BE2C (cell line): ENCODE results near the gene NINJ2.

ENCODE experiments used
- DNase-seq: peaks from one replicate; pipeline ENCODE4 v3.0.0-alpha.2; 2020
- H3K27me3 ChIP-seq: fragments of 250-450 bp; sonication (Bioruptor Pico); 2 replicates; pipeline ENCODE4 v1.5.1; 2020; ENCODE audit warnings: mild to moderate bottlenecking
- H3K36me3 ChIP-seq: fragments of 250-450 bp; sonication (Bioruptor Pico); 2 replicates; pipeline ENCODE4 v1.5.1; 2020; ENCODE audit warnings: mild to moderate bottlenecking
- H3K4me1 ChIP-seq: fragments of 250-450 bp; sonication (Bioruptor Pico); 2 replicates; pipeline ENCODE4 v1.5.1; 2020
- H3K4me3 ChIP-seq: 2 replicates; pipeline ENCODE4 v1.5.1; 2011; ENCODE audit warnings: low read depth, low read length
- H3K9me3 ChIP-seq: fragments of 250-450 bp; sonication (Bioruptor Pico); 2 replicates; pipeline ENCODE4 v1.5.1; 2020
- CTCF ChIP-seq: IDR thresholded peaks from 2 replicates; pipeline ENCODE4 v1.5.1; 2012; ENCODE audit warnings: mild to moderate bottlenecking, low read depth, low read length

NINJ2 gene

DNA sequence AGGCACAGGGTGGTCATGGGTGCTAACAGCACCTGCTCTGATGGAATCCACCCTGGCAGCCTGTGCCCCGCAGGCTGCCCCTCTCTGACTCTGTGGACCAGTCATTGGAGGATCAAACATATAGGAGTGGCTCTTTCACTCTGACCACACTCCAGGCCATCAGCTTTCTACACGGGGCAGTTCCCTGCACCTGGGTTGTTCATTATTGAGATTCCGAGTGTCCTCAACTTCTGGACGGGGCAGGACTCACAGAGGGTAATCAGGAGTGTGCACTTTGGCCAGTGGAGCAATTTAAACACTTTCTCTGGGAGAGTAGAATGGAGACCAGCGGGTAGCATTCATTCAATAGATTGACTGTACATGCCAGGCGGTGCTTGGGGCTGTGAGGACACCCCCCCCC lies 94.8 kb downstream of the NINJ2 start:
- Histone ChIP-seq H3K4me3 (no peak overlapping the region), H3K36me3 (no peaks in the 10 kb centered on the region), H3K27me3 (no peaks in the 10 kb centered on the region), H3K4me1 (peaks cover 13% of the 10 kb centered on the region), H3K9me3 (no peaks in the 10 kb centered on the region)
- no peak for TF ChIP-seq CTCF
- no peak for DNase-seq

DNA sequence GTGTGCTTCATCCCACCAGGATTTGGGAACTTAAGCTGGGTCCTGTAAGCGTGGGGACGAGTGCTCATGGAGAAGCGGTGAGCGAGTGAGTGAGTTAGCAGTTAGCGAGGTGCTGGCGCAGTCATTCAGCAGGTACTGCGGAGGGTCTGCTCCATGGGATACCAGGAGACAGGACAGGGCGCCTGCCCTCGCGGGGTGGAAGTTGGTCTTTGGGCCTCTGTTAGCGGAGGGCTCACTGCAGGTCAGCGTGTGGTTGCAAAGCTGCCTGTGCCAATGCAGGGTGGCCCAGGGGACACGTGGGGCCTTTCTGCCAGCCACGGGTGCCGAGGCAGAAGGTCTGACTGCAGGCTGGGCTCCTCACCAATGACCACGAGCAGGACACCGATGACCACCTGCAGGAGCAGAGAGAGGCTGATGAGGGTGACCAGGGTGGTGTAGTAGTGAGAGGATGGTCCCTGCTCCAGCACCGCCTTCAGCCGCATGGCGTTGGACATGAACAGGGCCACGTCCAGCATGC lies 97.6 kb downstream of the NINJ2 start:
- Histone ChIP-seq H3K27me3 (no peaks in the 10 kb centered on the region), H3K9me3 (no peaks in the 10 kb centered on the region), H3K4me1 (peaks cover 3% of the 10 kb centered on the region), H3K36me3 (no peaks in the 10 kb centered on the region), H3K4me3 (no peak overlapping the region)
- DNase-seq: no peak
- no peak for TF ChIP-seq CTCF

DNA sequence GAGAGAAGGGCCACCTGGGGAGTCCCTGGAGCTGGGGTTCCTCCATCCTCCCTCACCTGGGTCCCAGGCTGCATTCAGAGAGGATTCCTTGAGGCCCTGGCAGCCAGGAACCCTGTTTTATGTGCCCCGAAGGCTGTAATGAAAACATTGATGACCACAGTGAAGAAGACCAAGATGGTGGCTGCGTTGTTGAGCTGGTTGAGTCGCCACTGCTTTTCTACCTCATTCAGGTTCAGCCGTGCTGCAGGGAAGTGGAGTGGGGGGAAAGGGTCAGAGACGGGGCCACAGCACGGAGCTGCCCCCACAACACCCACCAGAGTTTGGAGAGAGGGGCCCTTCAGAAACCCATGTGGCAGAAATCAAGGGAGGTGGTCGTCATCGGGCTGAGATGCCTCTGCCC lies 98.1 kb downstream of the NINJ2 start:
- no peak for DNase-seq
- H3K4me1 ChIP-seq: no peaks in the 10 kb centered on the region; the same call in 1 of the 2 replicates
- H3K9me3 ChIP-seq: no peaks in the 10 kb centered on the region
- no peak for TF ChIP-seq CTCF
- no peak overlapping the region for H3K4me3 ChIP-seq
- no peaks in the 10 kb centered on the region for H3K27me3 ChIP-seq
- H3K36me3 ChIP-seq: no peaks in the 10 kb centered on the region

DNA sequence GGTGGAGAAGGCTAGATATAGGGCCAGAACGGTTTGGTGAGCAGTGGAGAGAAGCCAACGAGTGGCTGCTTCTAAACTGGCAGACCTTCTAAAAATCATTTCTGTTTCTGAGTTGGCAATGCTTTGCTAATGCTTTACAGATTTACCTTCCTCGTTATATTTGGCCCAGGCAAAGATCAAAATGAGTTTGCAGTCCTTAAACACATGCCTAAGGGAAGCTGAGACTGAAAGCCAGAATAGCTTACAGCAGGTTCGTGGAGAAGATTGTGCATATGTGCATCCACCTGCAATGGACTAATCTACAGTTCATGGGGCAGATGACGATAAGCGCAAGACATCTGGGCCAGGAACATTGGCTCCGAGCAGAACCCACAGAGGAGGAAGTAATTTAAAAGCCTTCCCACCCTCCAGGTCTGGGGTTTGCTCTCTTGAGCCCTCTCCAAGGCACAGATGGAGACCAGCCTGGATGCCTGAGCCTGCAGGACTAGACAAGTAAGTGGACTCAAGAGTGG lies 99.4 kb downstream of the NINJ2 start:
- H3K27me3 ChIP-seq: no peaks in the 10 kb centered on the region
- no peak for TF ChIP-seq CTCF
- H3K4me1 ChIP-seq: no peaks in the 10 kb centered on the region; the same call in 1 of the 2 replicates
- no peaks in the 10 kb centered on the region for H3K9me3 ChIP-seq
- no peak overlapping the region for H3K4me3 ChIP-seq
- no peaks in the 10 kb centered on the region for H3K36me3 ChIP-seq
- no peak for DNase-seq

DNA sequence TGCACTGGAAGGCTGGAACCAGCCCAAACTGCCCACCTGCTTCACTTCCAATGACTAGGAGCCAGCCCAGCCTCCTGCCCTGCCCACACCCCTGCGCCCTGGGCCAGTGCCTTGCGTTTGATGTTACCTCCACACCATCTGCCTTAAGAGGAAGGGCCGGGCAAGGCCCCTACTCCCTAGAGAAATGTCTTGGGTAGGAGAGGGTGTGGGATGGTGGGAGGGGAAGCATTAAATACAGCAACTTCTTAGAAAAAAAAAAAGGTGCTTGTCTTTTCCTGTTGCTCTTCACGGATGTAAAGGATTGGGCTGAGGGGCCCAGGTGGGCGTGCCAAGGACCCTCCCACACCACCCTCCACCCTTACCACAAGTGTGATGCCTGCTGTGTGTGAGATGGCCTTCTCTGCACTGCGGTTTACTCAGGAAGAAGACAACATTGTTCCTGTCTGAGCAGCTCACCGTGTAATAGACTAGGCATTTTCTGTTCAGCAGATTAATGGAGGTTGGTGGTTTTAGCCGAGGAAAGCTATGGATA lies 99.9 kb downstream of the NINJ2 start:
- Histone ChIP-seq H3K27me3 (no peaks in the 10 kb centered on the region), H3K36me3 (no peaks in the 10 kb centered on the region), H3K4me1 (no peaks in the 10 kb centered on the region; the same call in 1 of the 2 replicates), H3K9me3 (no peaks in the 10 kb centered on the region), H3K4me3 (no peak overlapping the region)
- no peak for TF ChIP-seq CTCF
- no peak for DNase-seq

GRCh38 chr12:562634-563033 lies 100.6 kb downstream of the NINJ2 start:
- no peaks in the 10 kb centered on the region for H3K27me3 ChIP-seq
- no peak for TF ChIP-seq CTCF
- no peaks in the 10 kb centered on the region; the same call in 1 of the 2 replicates for H3K4me1 ChIP-seq
- no peak for DNase-seq
- H3K36me3 ChIP-seq: no peaks in the 10 kb centered on the region
- no peaks in the 10 kb centered on the region for H3K9me3 ChIP-seq
- no peak overlapping the region for H3K4me3 ChIP-seq
